GM12891 (cell line): ENCODE data around the gene C16orf87.

Experiments
- POLR2A ChIP-seq: IDR thresholded peaks from 2 replicates; pipeline ENCODE4 v1.6.1; 2011; ENCODE audit warnings: low read depth, low read length, control low read depth
- TAF1 ChIP-seq: IDR thresholded peaks from 2 replicates; pipeline ENCODE4 v1.6.1; 2011; ENCODE audit warnings: low read depth, low read length, control low read depth

- no peak for TF ChIP-seq TAF1
- TF ChIP-seq POLR2A: no peak
Measured at GRCh38 chr16:46803373-46803772, 27.6 kb downstream of the C16orf87 start.
